Ovary (tissue), 9 donors: ENCODE data around the gene SLC15A3. TPM values are rescaled to one million over a fixed set of nuclear protein-coding genes. Genes with fewer than 3 reads are reported as not detected.

Source experiments
- DNase-seq, 5 donors: peaks; one replicate each; pipeline ENCODE4 v3.0.0-alpha.2; 2019 to 2020
- H3K27ac ChIP-seq, 2 donors: fragments of 200-600 bp; one replicate each; pipeline versions ENCODE4 v1.5.1 to v1.8.0; 2019 to 2022
- H3K27me3 ChIP-seq: fragments of 200-600 bp; one replicate; pipeline ENCODE4 v1.8.0; 2022
- H3K36me3 ChIP-seq: fragments of 200-600 bp; sonication (generic); one replicate; pipeline ENCODE4 v1.5.1; 2019
- H3K4me1 ChIP-seq: one replicate; pipeline ENCODE4 v1.8.1; 2013; ENCODE audit warnings: mild to moderate bottlenecking, moderate library complexity; ENCODE audit not compliant: insufficient read depth
- H3K4me3 ChIP-seq: fragments of 200-600 bp; sonication (generic); one replicate; pipeline ENCODE4 v1.5.1; 2017
- H3K9me3 ChIP-seq, 2 donors: fragments of 200-600 bp in 1 of 2; sonication (generic) in 1 of 2; one replicate each; pipeline versions ENCODE4 v1.5.1 to v1.8.1; 2013 to 2019; ENCODE audit warnings: mild to moderate bottlenecking in 1 of 2, moderate library complexity in 1 of 2
- CTCF ChIP-seq, 3 donors: fragments of 450-650 bp in 2 of 3; fragments of 200-600 bp in 1 of 3; IDR thresholded peaks; one replicate each; pipeline versions ENCODE4 v1.5.1 to v1.8.0; 2016 to 2022; ENCODE audit warnings: antibody characterized with exemption in 3 of 3, mild to moderate bottlenecking in 1 of 3
- EP300 ChIP-seq: sonication (generic); formaldehyde crosslinking; IDR thresholded peaks from one replicate; pipeline ENCODE4 v1.6.1; 2017; ENCODE audit warnings: antibody characterized with exemption
- POLR2A ChIP-seq: fragments of 450-650 bp; IDR thresholded peaks from one replicate; pipeline ENCODE4 v1.6.1; 2017; ENCODE audit warnings: antibody characterized with exemption, mild to moderate bottlenecking, moderate library complexity
- WGBS, 3 donors: extraction: QIAGEN DNeasy Blood & Tissue Kit in 1 of 3; methylation state at CpG; one replicate each; pipeline versions ENCODE4 v1.1.5 to v1.1.7; 2013 to 2017; 5-methylcytosine and 5-hydroxymethylcytosine counted together
- intact Hi-C, 4 donors: fragments of 100-400 bp; cut with DNase I; formaldehyde crosslinking; loops; one replicate each; pipeline versions ENCODE4 v1.11.0 to v1.15.1; 2022 to 2023
- polyA plus RNA-seq, 2 donors: library from polyadenylated mRNA; stranded (reverse); fragments of 200-250 nt in 1 of 2; fragments of 350-450 nt in 1 of 2; fragmentation: Illumina TruSeq in 1 of 2; extraction: RNeasy Lipid Tissue Mini Kit (QIAGEN cat#74804) in 1 of 2; gene quantifications; one replicate each; pipeline ENCODE4 v1.2.3, GENCODE V29; 2013 to 2014
- total RNA-seq, 7 donors: library from RNA; depleted of rRNA in 2 of 7; stranded (reverse); fragments of >200 nt in 2 of 7; fragmentation: NEBNext Ultra II Directional in 3 of 7; extraction: Animal tissue kit (Norgen Biotek cat#: 25700) in 3 of 7; gene quantifications; one replicate each; pipeline versions ENCODE4 v1.1.0 to v1.2.4, GENCODE V29; 2016 to 2023
- donor health status: DM: no; HTN: no; CAD: no; lungs with moderate emphysema.
- donor health status: DM: no; HTN: no; CAD: no.
- donor health status: Bipolar disorder and iron deficiency.
- donor health status: DM: yes; HTN: yes; CAD: no.
- donor health status: DM: no; HTN: no; CAD: no.
- donor health status: DM: yes; HTN: yes; CAD: no.

SLC15A3 gene
- total and polyA plus RNA-seq, 9 donors = 25.3 to 55.8 (median 38.9) TPM

- H3K36me3 ChIP-seq = no peaks in the 10 kb centered on the region
- peak in 1 of 5 donors; percentile 21 for DNase-seq
- 90 to 97% (median 91%) methylated on average over 37 of the region's 37 CpGs for WGBS, 3 donors
These were observed 18.4 kb downstream of the SLC15A3 start for GRCh38 chr11:60933416-60934123.

GRCh38 chr11:60932605-60933356 is 19.2 kb downstream of the SLC15A3 start:
- no peaks in the 10 kb centered on the region for H3K36me3 ChIP-seq
- H3K27me3 ChIP-seq = no peaks in the 10 kb centered on the region
- WGBS, 3 donors = 46 to 68% (median 61%) methylated on average over 5 of the region's 5 CpGs
- no peak for DNase-seq
- H3K27ac ChIP-seq = no peak overlapping the region
- TF ChIP-seq CTCF (IDR thresholded peaks at IDR 0.05) = no peak
- TF ChIP-seq POLR2A = no peak
- no peaks in the 10 kb centered on the region for H3K4me1 ChIP-seq
- H3K9me3 ChIP-seq = no peaks in the 10 kb centered on the region
- no peak overlapping the region for H3K4me3 ChIP-seq
- intact Hi-C loops = no loop called here

More at GRCh38 chr11:60933416-60934123, 18.4 kb downstream of the SLC15A3 start:
- intact Hi-C loops = no loop called here
- Histone ChIP-seq H3K4me1 (no peaks in the 10 kb centered on the region), H3K9me3 (no peaks in the 10 kb centered on the region), H3K4me3 (no peak overlapping the region), H3K27ac (no peak overlapping the region), H3K27me3 (no peaks in the 10 kb centered on the region)
- TF ChIP-seq CTCF (IDR thresholded peaks at IDR 0.05) (no peak), EP300 (no peak), POLR2A (no peak)

GRCh38 chr11:60931917-60932316 is 20.1 kb downstream of the SLC15A3 start:
- Histone ChIP-seq H3K27ac (no peak overlapping the region), H3K4me1 (no peaks in the 10 kb centered on the region), H3K4me3 (no peak overlapping the region), H3K36me3 (no peaks in the 10 kb centered on the region), H3K9me3 (no peaks in the 10 kb centered on the region), H3K27me3 (no peaks in the 10 kb centered on the region)
- TF ChIP-seq EP300 (no peak), CTCF (IDR thresholded peaks at IDR 0.05) (no peak), POLR2A (no peak)
- no peak for DNase-seq
- WGBS, 3 donors = 85 to 90% (median 86%) methylated on average over 9 of the region's 9 CpGs
- intact Hi-C loops = no loop called here

- intact Hi-C loops = no loop called here
- Histone ChIP-seq H3K9me3 (no peaks in the 10 kb centered on the region), H3K36me3 (no peaks in the 10 kb centered on the region), H3K27ac (no peak overlapping the region), H3K27me3 (no peaks in the 10 kb centered on the region), H3K4me1 (peaks cover under 1% of the 10 kb centered on the region), H3K4me3 (no peak overlapping the region)
- DNase-seq = no peak
- no peak for TF ChIP-seq POLR2A
- no peak for TF ChIP-seq CTCF (IDR thresholded peaks at IDR 0.05)
- no peak for TF ChIP-seq EP300
- 84 to 90% (median 88%) methylated on average over 4 of the region's 4 CpGs for WGBS, 3 donors
These were observed 21.6 kb downstream of the SLC15A3 start for GRCh38 chr11:60930394-60930793.
